ENCODE measurements around the gene WDR77.

Gene WDR77

GRCh38 chr1:111471012-111471411 lies 22.0 kb upstream of the WDR77 start:
- Histone ChIP-seq H3K9ac (ENCODE audit: low read length in 5 of 5) (no peak overlapping the region), H3K27ac (ENCODE audit: low read depth, low read length) (no peak overlapping the region), H3K27me3 (ENCODE audit: control insufficient read depth in 5 of 5, insufficient read depth in 4 of 5, low read length in 5 of 5) (no peaks in the 10 kb centered on the region), H3K36me3 (ENCODE audit: control insufficient read depth in 5 of 5, insufficient read depth in 5 of 5, low read length in 5 of 5) (peaks cover 31 to 49% (median 43%) of the 10 kb centered on the region in 5 donors), H3K9me3 (ENCODE audit: control insufficient read depth in 5 of 5, low read length in 5 of 5) (peaks cover 0 to 2% (median 0%) of the 10 kb centered on the region in 5 donors), H3K4me1 (ENCODE audit: control insufficient read depth in 5 of 5, insufficient read depth in 5 of 5, low read length in 5 of 5) (peaks cover 3 to 37% (median 8%) of the 10 kb centered on the region in 5 donors), H3K4me3 (ENCODE audit: low read depth in 1 of 5, low read length in 5 of 5) (no peak overlapping the region)

DNA sequence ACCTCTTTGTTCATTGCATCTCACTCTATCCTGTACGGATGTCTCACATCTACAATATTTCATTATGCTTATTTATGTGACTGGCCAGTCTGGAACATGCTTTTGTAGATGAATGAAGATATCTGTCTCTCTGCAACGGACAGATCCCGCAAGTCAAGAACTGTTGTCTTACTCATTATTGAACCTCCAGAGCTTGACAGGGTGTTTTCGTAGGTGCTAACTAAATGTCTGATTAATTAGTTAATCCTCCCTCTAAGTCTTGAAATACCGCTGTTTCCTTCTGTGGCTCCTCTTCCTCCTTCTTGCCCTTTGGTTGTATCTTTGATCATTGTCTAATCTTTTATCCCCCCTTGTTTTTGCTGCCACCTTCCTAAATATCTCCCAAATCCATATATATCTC lies 21.5 kb upstream of the WDR77 start:
- H3K9me3 ChIP-seq (ENCODE audit: control insufficient read depth in 5 of 5, low read length in 5 of 5) = peaks cover 0 to 2% (median 0%) of the 10 kb centered on the region in 5 donors
- peaks cover 31 to 52% (median 43%) of the 10 kb centered on the region in 5 donors for H3K36me3 ChIP-seq (ENCODE audit: control insufficient read depth in 5 of 5, insufficient read depth in 5 of 5, low read length in 5 of 5)
- H3K9ac ChIP-seq (ENCODE audit: low read length in 5 of 5) = no peak overlapping the region
- H3K4me1 ChIP-seq (ENCODE audit: control insufficient read depth in 5 of 5, insufficient read depth in 5 of 5, low read length in 5 of 5) = peaks cover 2 to 33% (median 8%) of the 10 kb centered on the region in 5 donors
- H3K4me3 ChIP-seq (ENCODE audit: low read depth in 1 of 5, low read length in 5 of 5) = no peak overlapping the region
- H3K27me3 ChIP-seq (ENCODE audit: control insufficient read depth in 5 of 5, insufficient read depth in 4 of 5, low read length in 5 of 5) = no peaks in the 10 kb centered on the region
- H3K27ac ChIP-seq (ENCODE audit: low read depth, low read length) = no peak overlapping the region

DNA sequence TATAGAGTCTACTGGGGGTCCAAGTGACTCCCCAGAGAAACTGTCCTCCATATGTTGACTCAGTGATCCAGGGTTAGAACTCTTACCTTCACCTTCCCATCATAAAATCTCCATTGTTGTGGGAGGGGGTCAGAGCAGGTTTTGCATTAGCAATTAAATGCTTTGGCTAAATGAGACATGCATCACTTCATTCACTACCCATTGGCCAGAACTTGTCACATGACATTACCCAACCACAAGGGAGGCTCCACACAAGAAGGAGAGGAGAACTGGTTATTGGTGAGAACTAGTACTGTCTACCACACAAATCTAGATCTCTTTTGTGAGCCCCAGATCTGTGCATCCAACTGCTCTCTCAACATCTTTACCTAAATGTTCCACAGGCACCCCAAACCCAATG lies 20.5 kb upstream of the WDR77 start:
- Histone ChIP-seq H3K27ac (ENCODE audit: low read depth, low read length) (no peak overlapping the region), H3K27me3 (ENCODE audit: control insufficient read depth in 5 of 5, insufficient read depth in 4 of 5, low read length in 5 of 5) (no peaks in the 10 kb centered on the region), H3K9ac (ENCODE audit: low read length in 5 of 5) (no peak overlapping the region), H3K4me3 (ENCODE audit: low read depth in 1 of 5, low read length in 5 of 5) (no peak overlapping the region), H3K36me3 (ENCODE audit: control insufficient read depth in 5 of 5, insufficient read depth in 5 of 5, low read length in 5 of 5) (peaks cover 33 to 52% (median 49%) of the 10 kb centered on the region in 5 donors), H3K9me3 (ENCODE audit: control insufficient read depth in 5 of 5, low read length in 5 of 5) (peaks cover 0 to 2% (median 0%) of the 10 kb centered on the region in 5 donors), H3K4me1 (ENCODE audit: control insufficient read depth in 5 of 5, insufficient read depth in 5 of 5, low read length in 5 of 5) (peaks cover 1 to 28% (median 5%) of the 10 kb centered on the region in 5 donors)

DNA sequence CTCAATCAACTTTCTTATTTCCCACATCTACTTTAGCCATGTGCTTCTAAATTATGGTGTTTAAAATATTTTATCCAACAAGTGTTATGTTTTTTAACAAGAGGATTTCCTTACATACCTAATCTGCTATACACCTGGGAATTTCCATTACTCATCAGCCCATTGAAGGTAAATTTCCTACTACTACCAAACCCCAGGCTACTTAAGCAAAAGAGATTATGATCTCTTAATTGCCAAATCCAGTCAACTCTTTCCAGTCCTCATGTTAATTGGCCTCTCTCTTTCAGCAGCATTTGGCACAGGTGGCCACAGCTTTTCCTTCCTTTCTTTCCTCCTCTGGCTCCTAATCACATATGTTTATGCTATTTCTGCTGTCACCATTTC lies 19.7 kb upstream of the WDR77 start:
- Histone ChIP-seq H3K9me3 (ENCODE audit: control insufficient read depth in 5 of 5, low read length in 5 of 5) (peaks cover 0 to 2% (median 0%) of the 10 kb centered on the region in 5 donors), H3K27ac (ENCODE audit: low read depth, low read length) (no peak overlapping the region), H3K9ac (ENCODE audit: low read length in 5 of 5) (no peak overlapping the region), H3K27me3 (ENCODE audit: control insufficient read depth in 5 of 5, insufficient read depth in 4 of 5, low read length in 5 of 5) (no peaks in the 10 kb centered on the region), H3K4me3 (ENCODE audit: low read depth in 1 of 5, low read length in 5 of 5) (no peak overlapping the region), H3K36me3 (ENCODE audit: control insufficient read depth in 5 of 5, insufficient read depth in 5 of 5, low read length in 5 of 5) (peaks cover 33 to 57% (median 52%) of the 10 kb centered on the region in 5 donors), H3K4me1 (ENCODE audit: control insufficient read depth in 5 of 5, insufficient read depth in 5 of 5, low read length in 5 of 5) (peaks cover 0 to 22% (median 0%) of the 10 kb centered on the region in 5 donors)

DNA sequence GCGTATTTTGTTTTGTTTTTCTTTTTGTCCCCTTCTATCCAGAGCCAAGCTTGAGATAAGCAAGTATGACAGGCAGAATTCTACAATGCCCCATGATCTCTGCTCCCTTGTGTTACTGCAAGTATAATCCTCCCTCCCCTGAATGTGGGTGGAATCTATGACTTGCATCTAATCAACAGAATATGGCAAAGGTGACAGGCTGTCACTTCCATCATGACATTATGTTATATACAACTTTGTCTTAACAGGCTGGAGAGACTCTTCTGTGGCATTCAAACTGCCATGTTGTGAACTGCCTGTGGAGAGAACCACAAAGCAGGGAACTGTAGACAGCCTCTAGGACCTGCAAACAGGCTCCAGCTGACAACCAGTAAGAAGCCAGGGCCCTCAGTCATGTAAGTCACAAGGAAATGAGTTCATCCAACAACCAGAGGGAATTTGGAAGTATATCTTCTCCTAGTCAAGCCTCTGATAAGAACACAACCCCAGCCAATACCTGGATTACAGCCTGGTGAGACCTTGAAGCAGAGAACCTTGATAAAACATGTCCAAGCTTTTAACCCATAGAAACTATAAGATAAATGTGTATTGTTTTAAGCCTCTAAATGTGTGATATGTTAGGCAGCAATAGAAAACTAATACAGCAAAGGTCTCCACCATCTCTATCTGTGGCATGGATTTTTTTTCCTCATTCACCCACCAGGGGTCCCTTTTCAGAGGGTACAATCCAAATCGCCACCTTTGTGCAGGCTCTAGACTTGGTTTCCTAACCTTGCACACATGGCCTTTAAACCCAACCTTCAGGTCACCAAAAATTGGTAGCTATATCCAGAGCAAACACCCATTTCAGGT lies 19.0 kb upstream of the WDR77 start:
- Histone ChIP-seq H3K36me3 (ENCODE audit: control insufficient read depth in 5 of 5, insufficient read depth in 5 of 5, low read length in 5 of 5) (peaks cover 36 to 58% (median 54%) of the 10 kb centered on the region in 5 donors), H3K27me3 (ENCODE audit: control insufficient read depth in 5 of 5, insufficient read depth in 4 of 5, low read length in 5 of 5) (no peaks in the 10 kb centered on the region), H3K4me1 (ENCODE audit: control insufficient read depth in 5 of 5, insufficient read depth in 5 of 5, low read length in 5 of 5) (peaks cover 0 to 17% (median 0%) of the 10 kb centered on the region in 5 donors), H3K9me3 (ENCODE audit: control insufficient read depth in 5 of 5, low read length in 5 of 5) (peaks cover 0 to 2% (median 0%) of the 10 kb centered on the region in 5 donors), H3K4me3 (ENCODE audit: low read depth in 1 of 5, low read length in 5 of 5) (no peak overlapping the region), H3K9ac (ENCODE audit: low read length in 5 of 5) (no peak overlapping the region), H3K27ac (ENCODE audit: low read depth, low read length) (no peak overlapping the region)

- Histone ChIP-seq H3K27ac (ENCODE audit: low read depth, low read length) (no peak overlapping the region), H3K4me1 (ENCODE audit: control insufficient read depth in 5 of 5, insufficient read depth in 5 of 5, low read length in 5 of 5) (peaks cover 0 to 13% (median 0%) of the 10 kb centered on the region in 5 donors), H3K4me3 (ENCODE audit: low read depth in 1 of 5, low read length in 5 of 5) (no peak overlapping the region), H3K9ac (ENCODE audit: low read length in 5 of 5) (no peak overlapping the region), H3K9me3 (ENCODE audit: control insufficient read depth in 5 of 5, low read length in 5 of 5) (peaks cover 0 to 2% (median 0%) of the 10 kb centered on the region in 5 donors), H3K27me3 (ENCODE audit: control insufficient read depth in 5 of 5, insufficient read depth in 4 of 5, low read length in 5 of 5) (no peaks in the 10 kb centered on the region), H3K36me3 (ENCODE audit: control insufficient read depth in 5 of 5, insufficient read depth in 5 of 5, low read length in 5 of 5) (peaks cover 46 to 68% (median 57%) of the 10 kb centered on the region in 5 donors)
Observed at GRCh38 chr1:111466480-111466879, 17.4 kb upstream of the WDR77 start.

DNA sequence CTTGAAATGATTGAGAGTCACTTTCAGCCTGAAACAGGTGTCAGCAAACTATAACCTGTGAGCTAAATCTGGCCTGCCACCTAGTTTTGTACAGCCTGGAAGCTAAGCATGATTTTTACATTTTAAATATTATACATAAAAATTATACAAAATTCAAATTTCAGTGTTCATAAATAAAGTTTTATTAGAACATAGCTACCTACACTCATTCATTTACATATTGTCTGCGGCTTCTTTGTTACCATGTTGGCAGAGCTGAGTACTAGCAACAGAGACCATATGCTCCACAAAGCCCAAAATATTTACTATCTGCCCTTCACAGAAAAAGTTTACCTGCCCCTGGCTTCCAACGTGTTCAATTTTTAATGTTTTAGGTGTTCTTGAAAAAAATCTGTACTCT lies 16.7 kb upstream of the WDR77 start:
- peaks cover 0 to 7% (median 0%) of the 10 kb centered on the region in 5 donors for H3K4me1 ChIP-seq (ENCODE audit: control insufficient read depth in 5 of 5, insufficient read depth in 5 of 5, low read length in 5 of 5)
- no peak overlapping the region for H3K9ac ChIP-seq (ENCODE audit: low read length in 5 of 5)
- H3K9me3 ChIP-seq (ENCODE audit: control insufficient read depth in 5 of 5, low read length in 5 of 5) = peaks cover 0 to 2% (median 0%) of the 10 kb centered on the region in 5 donors
- H3K4me3 ChIP-seq (ENCODE audit: low read depth in 1 of 5, low read length in 5 of 5) = no peak overlapping the region
- H3K36me3 ChIP-seq (ENCODE audit: control insufficient read depth in 5 of 5, insufficient read depth in 5 of 5, low read length in 5 of 5) = peaks cover 49 to 70% (median 57%) of the 10 kb centered on the region in 5 donors
- H3K27me3 ChIP-seq (ENCODE audit: control insufficient read depth in 5 of 5, insufficient read depth in 4 of 5, low read length in 5 of 5) = no peaks in the 10 kb centered on the region
- no peak overlapping the region for H3K27ac ChIP-seq (ENCODE audit: low read depth, low read length)

DNA sequence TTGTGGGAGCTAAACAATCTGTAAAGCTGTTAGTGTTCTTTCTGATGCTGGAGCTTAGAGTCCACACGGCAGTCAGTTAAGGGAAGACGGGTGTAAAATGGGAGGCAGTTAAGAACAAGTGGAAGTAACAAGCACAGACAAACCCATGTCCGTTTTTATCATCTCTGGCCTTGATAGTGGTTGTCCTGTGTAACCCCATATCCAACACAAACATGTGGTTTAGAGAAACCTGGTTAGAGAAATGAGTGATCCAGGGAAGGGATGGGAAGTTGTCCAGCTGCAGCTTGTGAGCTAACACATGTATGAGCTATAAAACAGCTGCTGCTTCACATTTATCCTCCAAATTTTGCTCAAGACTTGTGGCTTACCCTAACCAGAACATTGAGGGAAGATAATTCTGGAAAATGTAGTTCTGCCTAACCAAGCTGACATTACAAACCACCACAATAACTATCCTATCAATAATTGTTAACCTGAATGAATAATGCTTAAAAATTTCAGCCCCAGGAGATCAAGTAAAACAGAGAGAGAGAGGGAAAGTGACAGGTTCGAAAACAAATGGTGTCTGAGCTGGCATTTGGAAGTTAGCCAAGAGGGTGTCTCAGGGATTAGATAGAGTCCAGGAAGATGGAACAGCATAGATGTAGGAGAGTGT lies 14.1 kb upstream of the WDR77 start:
- Histone ChIP-seq H3K4me3 (ENCODE audit: low read depth in 1 of 5, low read length in 5 of 5) (no peak overlapping the region), H3K27ac (ENCODE audit: low read depth, low read length) (no peak overlapping the region), H3K27me3 (ENCODE audit: control insufficient read depth in 5 of 5, insufficient read depth in 4 of 5, low read length in 5 of 5) (no peaks in the 10 kb centered on the region), H3K4me1 (ENCODE audit: control insufficient read depth in 5 of 5, insufficient read depth in 5 of 5, low read length in 5 of 5) (no peaks in the 10 kb centered on the region), H3K36me3 (ENCODE audit: control insufficient read depth in 5 of 5, insufficient read depth in 5 of 5, low read length in 5 of 5) (peaks cover 54 to 65% (median 56%) of the 10 kb centered on the region in 5 donors), H3K9me3 (ENCODE audit: control insufficient read depth in 5 of 5, low read length in 5 of 5) (peaks cover 0 to 2% (median 0%) of the 10 kb centered on the region in 5 donors), H3K9ac (ENCODE audit: low read length in 5 of 5) (no peak overlapping the region)

DNA sequence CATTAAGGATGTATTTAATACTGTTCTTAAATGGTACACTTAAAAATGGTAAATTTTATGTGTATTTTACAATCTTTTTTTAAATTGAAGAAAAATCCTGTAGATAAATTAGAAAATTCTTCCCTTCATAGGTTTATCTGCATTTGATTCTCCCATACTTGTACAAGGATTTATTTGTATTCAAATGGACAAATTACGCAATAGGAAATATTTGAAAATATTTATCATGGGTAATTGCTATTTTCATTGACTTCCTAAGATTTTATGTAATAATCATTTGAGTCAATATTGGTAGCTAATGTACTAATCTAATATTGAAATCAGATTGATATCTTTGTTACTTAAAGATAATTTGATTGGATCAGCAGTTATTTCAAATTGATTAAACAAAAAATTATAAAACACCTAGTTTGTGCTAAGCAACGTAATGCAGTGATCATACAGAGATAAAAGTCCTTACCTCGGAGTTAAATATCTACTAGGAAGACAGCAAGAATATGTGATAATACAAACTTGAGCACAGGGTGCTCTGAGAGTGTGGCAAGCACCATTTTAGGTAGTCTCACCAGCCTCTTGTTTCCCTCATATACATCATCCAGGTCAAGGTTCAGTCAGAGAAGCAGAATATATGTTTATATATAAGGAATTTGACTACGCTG lies 13.4 kb upstream of the WDR77 start:
- no peak overlapping the region for H3K27ac ChIP-seq (ENCODE audit: low read depth, low read length)
- no peaks in the 10 kb centered on the region for H3K4me1 ChIP-seq (ENCODE audit: control insufficient read depth in 5 of 5, insufficient read depth in 5 of 5, low read length in 5 of 5)
- H3K27me3 ChIP-seq (ENCODE audit: control insufficient read depth in 5 of 5, insufficient read depth in 4 of 5, low read length in 5 of 5) = no peaks in the 10 kb centered on the region
- H3K4me3 ChIP-seq (ENCODE audit: low read depth in 1 of 5, low read length in 5 of 5) = no peak overlapping the region
- peaks cover 55 to 67% (median 57%) of the 10 kb centered on the region in 5 donors for H3K36me3 ChIP-seq (ENCODE audit: control insufficient read depth in 5 of 5, insufficient read depth in 5 of 5, low read length in 5 of 5)
- H3K9ac ChIP-seq (ENCODE audit: low read length in 5 of 5) = no peak overlapping the region
- peaks cover 0 to 2% (median 0%) of the 10 kb centered on the region in 5 donors for H3K9me3 ChIP-seq (ENCODE audit: control insufficient read depth in 5 of 5, low read length in 5 of 5)
